Rectal smooth muscle tissue (tissue), 1 donor: ENCODE data around the gene PCDHB8.
"Not testable (repeated sequence)": the region's sequence is repeated elsewhere in the genome, so short reads cannot be mapped to it uniquely, and the experiment has no call there.

Experiments used
- H3K27ac ChIP-seq: one replicate; pipeline ENCODE4 v1.7.0; 2013; ENCODE audit warnings: low read depth, low read length, inconsistent platforms
- H3K27me3 ChIP-seq: one replicate; pipeline ENCODE4 v1.7.0; 2013; ENCODE audit warnings: low read length; ENCODE audit not compliant: control insufficient read depth, insufficient read depth
- H3K36me3 ChIP-seq: one replicate; pipeline ENCODE4 v1.7.0; 2013; ENCODE audit warnings: low read length; ENCODE audit not compliant: control insufficient read depth, insufficient read depth
- H3K4me1 ChIP-seq: one replicate; pipeline ENCODE4 v1.7.0; 2013; ENCODE audit warnings: low read length; ENCODE audit not compliant: control insufficient read depth, insufficient read depth
- H3K4me3 ChIP-seq: one replicate; pipeline ENCODE4 v1.7.0; 2013; ENCODE audit warnings: low read length
- H3K9ac ChIP-seq: one replicate; pipeline ENCODE4 v1.7.0; 2013; ENCODE audit warnings: low read length

Gene PCDHB8

DNA sequence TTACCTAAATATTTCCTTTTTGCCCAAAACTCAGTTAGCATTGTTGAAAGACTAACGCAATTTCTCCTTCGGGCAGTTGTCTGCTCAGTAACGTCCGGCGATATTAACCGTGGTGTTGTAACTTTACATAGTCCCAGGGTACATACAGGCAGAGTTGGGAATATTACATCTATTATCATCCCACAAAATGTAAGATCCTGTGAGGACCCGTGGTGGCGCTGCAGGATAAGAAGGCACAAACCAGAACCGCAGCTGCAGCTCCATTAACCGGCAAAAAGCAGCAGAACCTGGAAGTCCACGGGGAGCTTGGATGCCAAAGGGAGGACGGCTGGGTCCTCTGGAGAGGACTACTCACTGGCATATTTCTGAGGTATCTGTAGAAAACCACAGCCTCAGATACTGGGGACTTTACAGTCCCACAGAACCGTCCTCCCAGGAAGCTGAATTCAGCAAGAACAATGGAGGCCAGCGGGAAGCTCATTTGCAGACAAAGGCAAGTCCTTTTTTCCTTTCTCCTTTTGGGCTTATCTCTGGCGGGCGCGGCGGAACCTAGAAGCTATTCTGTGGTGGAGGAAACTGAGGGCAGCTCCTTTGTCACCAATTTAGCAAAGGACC lies at the start of gene PCDHB8:
Gene PCDHB8, plus strand, starts transcription at position 214 of the 615 bp plus-strand sequence. Its CDS starts 245 bp downstream, at position 459.
- not testable (repeated sequence) for H3K27me3 ChIP-seq, H3K4me1 ChIP-seq, H3K36me3 ChIP-seq, H3K27ac ChIP-seq, H3K9ac ChIP-seq, H3K4me3 ChIP-seq

DNA sequence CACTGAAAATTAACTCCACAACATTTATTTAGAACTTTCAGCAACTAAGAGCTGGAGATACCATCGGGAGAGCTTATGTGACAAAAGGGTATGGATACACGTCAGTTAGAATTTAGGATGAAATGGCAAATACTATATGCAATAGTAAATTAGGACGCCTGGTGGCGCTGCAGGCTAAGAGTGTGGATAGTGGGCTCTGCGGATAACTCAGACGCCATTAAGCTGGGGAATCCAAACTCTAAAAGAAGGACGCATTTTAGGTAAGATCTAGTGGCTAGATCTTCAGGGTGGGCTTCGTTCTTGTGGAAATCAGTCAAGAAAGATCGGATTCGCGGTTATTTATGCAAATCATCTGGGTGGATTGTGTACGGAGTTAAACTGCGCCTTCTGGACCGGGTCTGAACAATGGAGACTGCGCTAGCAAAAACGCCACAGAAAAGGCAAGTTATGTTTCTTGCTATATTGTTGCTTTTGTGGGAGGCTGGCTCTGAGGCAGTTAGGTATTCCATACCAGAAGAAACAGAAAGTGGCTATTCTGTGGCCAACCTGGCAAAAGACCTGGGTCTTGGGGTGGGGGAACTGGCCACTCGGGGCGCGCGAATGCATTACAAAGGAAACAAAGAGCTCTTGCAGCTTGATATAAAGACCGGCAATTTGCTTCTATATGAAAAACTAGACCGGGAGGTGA lies 42.4 kb upstream of the PCDHB8 start, which contains the start of gene PCDHB5:
Gene PCDHB5, plus strand, starts transcription at position 177 of the 688 bp plus-strand sequence. Its CDS starts 229 bp downstream, at position 406.
- H3K27me3 ChIP-seq: no peaks in the 10 kb centered on the region
- no peak within 1 kb of the TSS for H3K9ac ChIP-seq
- H3K27ac ChIP-seq: no peak within 1 kb of the TSS
- H3K4me3 ChIP-seq: peak within 1 kb of the TSS; percentile 42
- H3K4me1 ChIP-seq: no peaks in the 10 kb centered on the region
- H3K36me3 ChIP-seq: no peaks in the 10 kb centered on the region

DNA sequence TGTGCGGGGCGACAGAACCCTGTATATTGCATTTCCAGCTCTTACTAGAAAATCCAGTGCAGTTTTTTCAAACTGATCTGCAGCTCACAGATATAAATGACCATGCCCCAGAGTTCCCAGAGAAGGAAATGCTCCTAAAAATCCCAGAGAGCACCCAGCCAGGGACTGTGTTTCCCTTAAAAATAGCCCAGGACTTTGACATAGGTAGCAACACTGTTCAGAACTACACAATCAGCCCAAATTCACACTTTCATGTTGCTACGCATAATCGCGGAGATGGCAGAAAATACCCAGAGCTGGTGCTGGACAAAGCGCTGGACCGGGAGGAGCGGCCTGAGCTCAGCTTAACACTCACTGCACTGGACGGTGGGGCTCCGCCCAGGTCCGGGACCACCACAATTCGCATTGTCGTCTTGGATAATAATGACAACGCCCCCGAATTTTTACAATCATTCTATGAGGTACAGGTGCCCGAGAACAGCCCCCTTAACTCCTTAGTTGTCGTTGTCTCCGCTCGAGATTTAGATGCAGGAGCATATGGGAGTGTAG lies 41.8 kb upstream of the PCDHB8 start:
- Histone ChIP-seq H3K36me3 (no peaks in the 10 kb centered on the region), H3K9ac (no peak overlapping the region), H3K27me3 (no peaks in the 10 kb centered on the region), H3K27ac (no peak overlapping the region), H3K4me1 (no peaks in the 10 kb centered on the region), H3K4me3 (peak overlapping the region; percentile 10)

DNA sequence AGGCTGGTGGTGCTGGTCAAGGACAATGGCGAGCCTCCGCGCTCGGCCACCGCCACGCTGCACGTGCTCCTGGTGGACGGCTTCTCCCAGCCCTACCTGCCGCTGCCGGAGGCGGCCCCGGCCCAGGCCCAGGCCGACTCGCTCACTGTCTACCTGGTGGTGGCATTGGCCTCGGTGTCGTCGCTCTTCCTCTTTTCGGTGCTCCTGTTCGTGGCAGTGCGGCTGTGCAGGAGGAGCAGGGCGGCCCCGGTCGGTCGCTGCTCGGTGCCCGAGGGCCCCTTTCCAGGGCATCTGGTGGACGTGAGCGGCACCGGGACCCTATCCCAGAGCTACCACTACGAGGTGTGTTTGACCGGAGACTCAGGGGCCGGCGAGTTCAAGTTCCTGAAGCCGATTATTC lies 40.2 kb upstream of the PCDHB8 start:
- not testable (repeated sequence) for H3K27me3 ChIP-seq, H3K27ac ChIP-seq, H3K4me1 ChIP-seq, H3K9ac ChIP-seq, H3K36me3 ChIP-seq, H3K4me3 ChIP-seq

GRCh38 chr5:141149812-141150211 lies 27.8 kb upstream of the PCDHB8 start, which contains the start of gene PCDHB6:
PCDHB6 (plus strand) TSS chr5:141150057; CDS start chr5:141150258, 201 bp downstream.
- H3K27ac ChIP-seq: no peak within 1 kb of the TSS
- H3K9ac ChIP-seq: no peak within 1 kb of the TSS
- no peaks in the 10 kb centered on the region for H3K36me3 ChIP-seq
- no peak within 1 kb of the TSS for H3K4me3 ChIP-seq
- no peaks in the 10 kb centered on the region for H3K4me1 ChIP-seq
- H3K27me3 ChIP-seq: no peaks in the 10 kb centered on the region

DNA sequence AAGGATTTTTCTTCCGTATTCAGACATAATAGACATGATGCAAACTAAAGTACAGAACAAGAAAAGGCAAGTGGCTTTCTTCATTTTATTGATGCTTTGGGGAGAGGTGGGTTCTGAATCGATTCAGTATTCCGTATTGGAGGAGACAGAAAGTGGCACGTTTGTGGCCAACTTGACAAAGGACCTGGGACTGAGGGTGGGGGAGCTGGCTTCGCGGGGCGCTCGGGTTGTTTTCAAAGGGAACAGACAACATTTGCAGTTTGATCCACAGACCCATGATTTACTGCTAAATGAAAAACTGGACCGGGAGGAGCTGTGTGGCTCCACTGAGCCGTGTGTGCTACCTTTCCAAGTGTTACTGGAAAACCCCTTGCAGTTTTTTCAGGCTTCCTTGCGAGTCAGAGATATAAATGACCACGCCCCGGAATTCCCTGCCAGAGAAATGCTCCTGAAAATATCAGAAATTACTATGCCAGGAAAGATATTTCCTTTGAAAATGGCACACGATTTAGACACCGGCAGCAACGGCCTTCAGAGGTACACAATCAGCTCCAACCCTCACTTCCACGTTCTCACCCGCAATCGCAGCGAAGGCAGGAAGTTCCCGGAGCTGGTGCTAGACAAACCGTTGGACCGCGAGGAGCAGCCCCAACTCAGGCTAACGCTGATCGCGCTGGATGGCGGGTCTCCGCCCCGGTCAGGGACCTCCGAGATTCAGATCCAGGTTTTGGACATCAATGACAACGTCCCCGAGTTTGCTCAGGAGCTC lies 27.2 kb upstream of the PCDHB8 start:
- H3K4me3 ChIP-seq: no peak overlapping the region
- H3K9ac ChIP-seq: no peak overlapping the region
- H3K27ac ChIP-seq: no peak overlapping the region
- H3K36me3 ChIP-seq: no peaks in the 10 kb centered on the region
- H3K4me1 ChIP-seq: no peaks in the 10 kb centered on the region
- H3K27me3 ChIP-seq: no peaks in the 10 kb centered on the region

GRCh38 chr5:141150993-141151325 lies 26.6 kb upstream of the PCDHB8 start:
- no peaks in the 10 kb centered on the region for H3K27me3 ChIP-seq
- no peak overlapping the region for H3K27ac ChIP-seq
- H3K4me3 ChIP-seq: no peak overlapping the region
- no peaks in the 10 kb centered on the region for H3K4me1 ChIP-seq
- H3K9ac ChIP-seq: no peak overlapping the region
- H3K36me3 ChIP-seq: no peaks in the 10 kb centered on the region

GRCh38 chr5:141151632-141152031 lies 26.0 kb upstream of the PCDHB8 start:
- H3K27me3 ChIP-seq, H3K4me1 ChIP-seq, H3K9ac ChIP-seq, H3K27ac ChIP-seq, H3K36me3 ChIP-seq, H3K4me3 ChIP-seq: not testable (repeated sequence)

DNA sequence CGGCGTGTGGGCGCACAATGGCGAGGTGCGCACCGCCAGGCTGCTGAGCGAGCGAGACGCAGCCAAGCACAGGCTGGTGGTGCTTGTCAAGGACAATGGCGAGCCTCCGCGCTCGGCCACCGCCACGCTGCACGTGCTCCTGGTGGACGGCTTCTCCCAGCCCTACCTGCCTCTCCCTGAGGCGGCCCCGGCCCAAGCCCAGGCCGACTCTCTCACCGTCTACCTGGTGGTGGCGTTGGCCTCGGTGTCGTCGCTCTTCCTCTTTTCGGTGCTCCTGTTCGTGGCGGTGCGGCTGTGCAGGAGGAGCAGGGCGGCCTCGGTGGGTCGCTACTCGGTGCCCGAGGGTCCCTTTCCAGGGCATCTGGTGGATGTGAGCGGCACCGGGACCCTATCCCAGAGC lies 25.5 kb upstream of the PCDHB8 start:
- H3K4me3 ChIP-seq, H3K27ac ChIP-seq, H3K36me3 ChIP-seq, H3K9ac ChIP-seq, H3K4me1 ChIP-seq, H3K27me3 ChIP-seq: not testable (repeated sequence)

GRCh38 chr5:141155540-141156374 lies 21.8 kb upstream of the PCDHB8 start:
- H3K27me3 ChIP-seq: no peaks in the 10 kb centered on the region

GRCh38 chr5:141157356-141157755 lies 20.2 kb upstream of the PCDHB8 start:
- H3K4me3 ChIP-seq, H3K36me3 ChIP-seq, H3K27me3 ChIP-seq, H3K9ac ChIP-seq, H3K4me1 ChIP-seq, H3K27ac ChIP-seq: not testable (repeated sequence)

More at GRCh38 chr5:141155540-141156374, 21.8 kb upstream of the PCDHB8 start:
- Histone ChIP-seq H3K4me1 (no peaks in the 10 kb centered on the region), H3K27ac (no peak overlapping the region), H3K36me3 (no peaks in the 10 kb centered on the region), H3K4me3 (no peak overlapping the region), H3K9ac (no peak overlapping the region)

DNA sequence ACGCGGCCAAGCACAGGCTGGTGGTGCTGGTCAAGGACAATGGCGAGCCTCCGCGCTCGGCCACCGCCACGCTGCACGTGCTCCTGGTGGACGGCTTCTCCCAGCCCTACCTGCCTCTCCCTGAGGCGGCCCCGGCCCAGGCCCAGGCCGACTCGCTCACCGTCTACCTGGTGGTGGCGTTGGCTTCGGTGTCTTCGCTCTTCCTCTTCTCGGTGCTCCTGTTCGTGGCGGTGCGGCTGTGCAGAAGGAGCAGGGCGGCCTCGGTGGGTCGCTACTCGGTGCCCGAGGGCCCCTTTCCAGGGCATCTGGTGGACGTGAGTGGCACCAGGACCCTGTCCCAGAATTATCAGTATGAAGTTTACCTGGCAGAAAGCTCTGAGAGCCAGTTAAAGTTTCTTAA lies 19.7 kb upstream of the PCDHB8 start:
- H3K27me3 ChIP-seq, H3K36me3 ChIP-seq, H3K4me3 ChIP-seq, H3K27ac ChIP-seq, H3K9ac ChIP-seq, H3K4me1 ChIP-seq: not testable (repeated sequence)
